GM23338 (cell line): ENCODE data around the gene AIFM2. TPM values are rescaled to one million over a fixed set of nuclear protein-coding genes. Genes with fewer than 3 reads are reported as not detected.

Experiments
- ATAC-seq: fragments of 200-7000 bp; cut with Tn5 transposase; 3 replicates; pipeline ENCODE4 v1.9.1; 2020
- DNase-seq: peaks from one replicate; pipeline ENCODE4 v3.0.0-alpha.2; 2015; ENCODE audit warnings: low spot score
- H2AFZ ChIP-seq: fragments of 200-600 bp; sonication (generic); 2 replicates; pipeline ENCODE4 v1.8.0; 2016; ENCODE audit warnings: antibody characterized with exemption, mild to moderate bottlenecking, moderate library complexity
- H3F3A ChIP-seq: fragments of 200-600 bp; sonication (generic); replicated peaks from 2 replicates; pipeline ENCODE4 v1.8.0; 2017; ENCODE audit warnings: antibody characterized with exemption, mixed run types, low read depth
- H3K27ac ChIP-seq: fragments of 200-600 bp; sonication (generic); 2 replicates; pipeline ENCODE4 v1.6.1; 2016; ENCODE audit warnings: low read depth
- H3K27me3 ChIP-seq: fragments of 200-600 bp; sonication (generic); 2 replicates; pipeline ENCODE4 v1.8.0; 2016; ENCODE audit warnings: mild to moderate bottlenecking, mixed run types, moderate library complexity; ENCODE audit not compliant: insufficient read depth
- H3K36me3 ChIP-seq: fragments of 200-600 bp; sonication (generic); 2 replicates; pipeline ENCODE4 v1.8.0; 2016; ENCODE audit warnings: mild to moderate bottlenecking; ENCODE audit not compliant: insufficient read depth
- H3K4me1 ChIP-seq: fragments of 200-600 bp; sonication (generic); 2 replicates; pipeline ENCODE4 v1.8.0; 2016; ENCODE audit warnings: mild to moderate bottlenecking, moderate library complexity; ENCODE audit not compliant: insufficient read depth
- H3K4me2 ChIP-seq: fragments of 200-600 bp; sonication (generic); 2 replicates; pipeline ENCODE4 v1.7.1; 2017; ENCODE audit warnings: mixed run types
- H3K4me3 ChIP-seq: fragments of 200-600 bp; sonication (generic); 2 replicates; pipeline ENCODE4 v1.6.1; 2016; ENCODE audit warnings: mixed run types
- H3K79me2 ChIP-seq: fragments of 200-600 bp; sonication (generic); replicated peaks from 2 replicates; pipeline ENCODE4 v1.8.0; 2017; ENCODE audit warnings: mild to moderate bottlenecking; ENCODE audit not compliant: insufficient read depth
- H3K9me2 ChIP-seq: fragments of 200-600 bp; sonication (generic); 2 replicates; pipeline ENCODE4 v1.8.0; 2017; ENCODE audit not compliant: insufficient read depth
- H4K20me1 ChIP-seq: fragments of 200-600 bp; sonication (generic); replicated peaks from 2 replicates; pipeline ENCODE4 v1.8.0; 2017; ENCODE audit warnings: mild to moderate bottlenecking; ENCODE audit not compliant: insufficient read depth
- H3K27ac Mint-ChIP-seq: 2 replicates; pipeline ENCODE4 v1.8.0; 2020; ENCODE audit warnings: inconsistent platforms, mild to moderate bottlenecking, moderate library complexity, mixed read lengths
- H3K27me3 Mint-ChIP-seq: 3 replicates; pipeline ENCODE4 v1.8.0; 2022; ENCODE audit warnings: low read depth, mild to moderate bottlenecking, moderate library complexity, mixed read lengths, inconsistent platforms; ENCODE audit not compliant: insufficient read depth, poor library complexity
- H3K36me3 Mint-ChIP-seq: 3 replicates; pipeline ENCODE4 v1.8.0; 2021; ENCODE audit warnings: low read depth, mild to moderate bottlenecking, inconsistent platforms, moderate library complexity, mixed read lengths
- H3K4me1 Mint-ChIP-seq: 3 replicates; pipeline ENCODE4 v1.8.0; 2020; ENCODE audit warnings: mild to moderate bottlenecking, inconsistent platforms, mixed read lengths
- H3K4me3 Mint-ChIP-seq: 3 replicates; pipeline ENCODE4 v1.8.0; 2021; ENCODE audit warnings: moderate library complexity, mild to moderate bottlenecking, inconsistent platforms, mixed read lengths
- H3K9me3 Mint-ChIP-seq: 3 replicates; pipeline ENCODE4 v1.8.0; 2020; ENCODE audit warnings: moderate library complexity, mild to moderate bottlenecking, inconsistent platforms, mixed read lengths
- EZH2 ChIP-seq: fragments of 200-600 bp; sonication (generic); IDR thresholded peaks from one replicate; pipeline ENCODE4 v1.8.0; 2017; ENCODE audit warnings: antibody characterized with exemption, mild to moderate bottlenecking, low read depth; ENCODE audit not compliant: unreplicated experiment
- EZH2phosphoT487 ChIP-seq: fragments of 200-600 bp; sonication (generic); IDR thresholded peaks from one replicate; pipeline ENCODE4 v1.8.1; 2018; ENCODE audit warnings: antibody characterized with exemption; ENCODE audit not compliant: unreplicated experiment
- JUNB ChIP-seq: IDR thresholded peaks from one replicate; pipeline ENCODE4 v1.6.1; 2016; ENCODE audit warnings: antibody characterized with exemption; ENCODE audit not compliant: unreplicated experiment
- ZNF114 ChIP-seq: fragments of 250-450 bp; sonication (Bioruptor Pico); IDR thresholded peaks from 2 replicates; pipeline ENCODE4 v1.5.0; 2020; ENCODE audit warnings: mild to moderate bottlenecking, moderate library complexity
- ZNF331 ChIP-seq: fragments of 250-450 bp; sonication (Bioruptor Pico); IDR thresholded peaks from 2 replicates; pipeline ENCODE4 v1.5.0; 2020; ENCODE audit warnings: low read depth, mild to moderate bottlenecking, moderate library complexity
- polyA plus RNA-seq: library from polyadenylated mRNA; unstranded; fragments of >200 nt; fragmentation: Nextera tagmentation; extraction: Ambion mirVana; gene quantifications from 2 replicates; pipeline ENCODE4 v1.2.1, GENCODE V29; 2016
- total RNA-seq: library from RNA; depleted of rRNA; stranded (reverse); fragments of >200 nt; shearing (Covaris generic); gene quantifications from 2 replicates; pipeline ENCODE4 v1.2.3, GENCODE V29; 2014
- TF ChIP-seq, protein P1 (sequence below): IDR thresholded peaks from 2 replicates; pipeline ENCODE4 v1.6.1; 2016; ENCODE audit warnings: antibody characterized with exemption
- TF ChIP-seq, protein P2 (sequence below), 2 experiments: fragments of 200-600 bp in 1 of 2; sonication (generic) in 1 of 2; conservative IDR thresholded peaks; 2 replicates each; pipeline versions ENCODE4 v1.5.1 to v1.6.1; 2016 to 2017; ENCODE audit warnings: antibody characterized with exemption in 2 of 2, low read depth in 2 of 2, mild to moderate bottlenecking in 2 of 2, moderate library complexity in 1 of 2
- TF ChIP-seq, protein P3 (sequence below): fragments of 250-450 bp; sonication (Bioruptor Pico); IDR thresholded peaks from 2 replicates; pipeline ENCODE4 v1.5.0; 2020; ENCODE audit warnings: mild to moderate bottlenecking, moderate library complexity
- TF ChIP-seq, protein P4 (sequence below): IDR thresholded peaks from one replicate; pipeline ENCODE4 v1.6.1; 2018; ENCODE audit warnings: antibody characterized with exemption; ENCODE audit not compliant: unreplicated experiment

The AIFM2 gene
- total and polyA plus RNA-seq, 2 experiments from 2014 or later: 3.2 to 3.6 TPM

DNA sequence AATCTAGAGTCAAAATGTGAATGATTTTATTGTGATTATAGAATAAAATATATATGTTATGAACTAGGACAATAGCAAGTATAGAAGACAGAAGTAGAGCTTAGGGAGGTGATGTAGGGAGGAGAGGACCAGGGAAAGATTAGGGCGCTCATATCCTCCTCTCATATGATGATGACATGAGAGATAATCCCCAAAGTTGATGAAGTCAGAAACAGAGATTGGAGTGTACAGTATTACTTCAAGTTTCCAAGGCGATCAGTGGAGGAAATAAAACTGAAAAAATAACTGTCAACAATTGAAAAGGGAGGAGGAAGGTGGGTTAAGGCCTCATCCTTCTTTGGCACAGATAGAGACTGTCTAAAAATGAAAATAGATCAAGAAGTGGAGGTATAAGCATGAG lies 65.0 kb downstream of the AIFM2 start (continued):
- TF ChIP-seq, protein P1, sequence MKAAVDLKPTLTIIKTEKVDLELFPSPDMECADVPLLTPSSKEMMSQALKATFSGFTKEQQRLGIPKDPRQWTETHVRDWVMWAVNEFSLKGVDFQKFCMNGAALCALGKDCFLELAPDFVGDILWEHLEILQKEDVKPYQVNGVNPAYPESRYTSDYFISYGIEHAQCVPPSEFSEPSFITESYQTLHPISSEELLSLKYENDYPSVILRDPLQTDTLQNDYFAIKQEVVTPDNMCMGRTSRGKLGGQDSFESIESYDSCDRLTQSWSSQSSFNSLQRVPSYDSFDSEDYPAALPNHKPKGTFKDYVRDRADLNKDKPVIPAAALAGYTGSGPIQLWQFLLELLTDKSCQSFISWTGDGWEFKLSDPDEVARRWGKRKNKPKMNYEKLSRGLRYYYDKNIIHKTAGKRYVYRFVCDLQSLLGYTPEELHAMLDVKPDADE: no peak
- TF ChIP-seq EZH2phosphoT487: no peak

DNA sequence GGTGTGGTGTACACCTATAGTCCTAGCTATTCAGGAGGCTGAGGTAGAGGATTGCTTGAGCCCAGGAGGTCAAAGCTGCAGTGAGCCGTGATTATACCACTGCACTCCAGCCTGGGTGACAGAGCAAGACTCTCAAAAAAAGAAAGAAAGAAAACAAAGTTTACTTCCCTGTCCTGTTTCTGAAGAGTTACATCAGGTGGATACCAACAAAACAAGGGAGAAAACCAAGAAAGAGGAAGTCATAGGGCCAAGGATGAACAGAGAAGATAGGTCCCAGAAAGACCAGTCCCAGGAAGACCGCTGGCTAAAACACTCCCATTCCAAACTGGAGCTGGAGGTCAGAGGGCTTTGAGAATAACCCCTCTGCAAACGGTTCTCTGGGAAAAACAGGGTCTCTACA lies 66.4 kb downstream of the AIFM2 start:
- no peak for DNase-seq
- no peak overlapping the region for H2AFZ ChIP-seq

More for the DNA sequence above, 66.4 kb downstream of the AIFM2 start:
- Histone ChIP-seq H3K4me3 (no peak overlapping the region), H3K4me1 (no peaks in the 10 kb centered on the region), H3F3A (no peaks in the 10 kb centered on the region), H3K9me2 (no peaks in the 10 kb centered on the region), H4K20me1 (no peaks in the 10 kb centered on the region; the same call in 1 of the 2 replicates), H3K27ac (no peak overlapping the region), H3K79me2 (no peaks in the 10 kb centered on the region), H3K27me3 (no peaks in the 10 kb centered on the region), H3K4me2 (no peak overlapping the region), H3K36me3 (no peaks in the 10 kb centered on the region)
- no peaks in the 10 kb centered on the region for H3K27me3 Mint-ChIP-seq
- H3K4me3 Mint-ChIP-seq: no peak overlapping the region
- peaks cover 6% of the 10 kb centered on the region; the same call in 2 of the 3 replicates for H3K4me1 Mint-ChIP-seq
- no peaks in the 10 kb centered on the region for H3K9me3 Mint-ChIP-seq
- H3K27ac Mint-ChIP-seq: no peak overlapping the region
- no peak for TF ChIP-seq EZH2
- no peak for TF ChIP-seq JUNB
- TF ChIP-seq, protein P2, sequence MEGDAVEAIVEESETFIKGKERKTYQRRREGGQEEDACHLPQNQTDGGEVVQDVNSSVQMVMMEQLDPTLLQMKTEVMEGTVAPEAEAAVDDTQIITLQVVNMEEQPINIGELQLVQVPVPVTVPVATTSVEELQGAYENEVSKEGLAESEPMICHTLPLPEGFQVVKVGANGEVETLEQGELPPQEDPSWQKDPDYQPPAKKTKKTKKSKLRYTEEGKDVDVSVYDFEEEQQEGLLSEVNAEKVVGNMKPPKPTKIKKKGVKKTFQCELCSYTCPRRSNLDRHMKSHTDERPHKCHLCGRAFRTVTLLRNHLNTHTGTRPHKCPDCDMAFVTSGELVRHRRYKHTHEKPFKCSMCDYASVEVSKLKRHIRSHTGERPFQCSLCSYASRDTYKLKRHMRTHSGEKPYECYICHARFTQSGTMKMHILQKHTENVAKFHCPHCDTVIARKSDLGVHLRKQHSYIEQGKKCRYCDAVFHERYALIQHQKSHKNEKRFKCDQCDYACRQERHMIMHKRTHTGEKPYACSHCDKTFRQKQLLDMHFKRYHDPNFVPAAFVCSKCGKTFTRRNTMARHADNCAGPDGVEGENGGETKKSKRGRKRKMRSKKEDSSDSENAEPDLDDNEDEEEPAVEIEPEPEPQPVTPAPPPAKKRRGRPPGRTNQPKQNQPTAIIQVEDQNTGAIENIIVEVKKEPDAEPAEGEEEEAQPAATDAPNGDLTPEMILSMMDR (conservative IDR thresholded peaks at IDR 0.05; ENCODE audit: low read depth in 2 of 2): no peak
- TF ChIP-seq, protein P3, sequence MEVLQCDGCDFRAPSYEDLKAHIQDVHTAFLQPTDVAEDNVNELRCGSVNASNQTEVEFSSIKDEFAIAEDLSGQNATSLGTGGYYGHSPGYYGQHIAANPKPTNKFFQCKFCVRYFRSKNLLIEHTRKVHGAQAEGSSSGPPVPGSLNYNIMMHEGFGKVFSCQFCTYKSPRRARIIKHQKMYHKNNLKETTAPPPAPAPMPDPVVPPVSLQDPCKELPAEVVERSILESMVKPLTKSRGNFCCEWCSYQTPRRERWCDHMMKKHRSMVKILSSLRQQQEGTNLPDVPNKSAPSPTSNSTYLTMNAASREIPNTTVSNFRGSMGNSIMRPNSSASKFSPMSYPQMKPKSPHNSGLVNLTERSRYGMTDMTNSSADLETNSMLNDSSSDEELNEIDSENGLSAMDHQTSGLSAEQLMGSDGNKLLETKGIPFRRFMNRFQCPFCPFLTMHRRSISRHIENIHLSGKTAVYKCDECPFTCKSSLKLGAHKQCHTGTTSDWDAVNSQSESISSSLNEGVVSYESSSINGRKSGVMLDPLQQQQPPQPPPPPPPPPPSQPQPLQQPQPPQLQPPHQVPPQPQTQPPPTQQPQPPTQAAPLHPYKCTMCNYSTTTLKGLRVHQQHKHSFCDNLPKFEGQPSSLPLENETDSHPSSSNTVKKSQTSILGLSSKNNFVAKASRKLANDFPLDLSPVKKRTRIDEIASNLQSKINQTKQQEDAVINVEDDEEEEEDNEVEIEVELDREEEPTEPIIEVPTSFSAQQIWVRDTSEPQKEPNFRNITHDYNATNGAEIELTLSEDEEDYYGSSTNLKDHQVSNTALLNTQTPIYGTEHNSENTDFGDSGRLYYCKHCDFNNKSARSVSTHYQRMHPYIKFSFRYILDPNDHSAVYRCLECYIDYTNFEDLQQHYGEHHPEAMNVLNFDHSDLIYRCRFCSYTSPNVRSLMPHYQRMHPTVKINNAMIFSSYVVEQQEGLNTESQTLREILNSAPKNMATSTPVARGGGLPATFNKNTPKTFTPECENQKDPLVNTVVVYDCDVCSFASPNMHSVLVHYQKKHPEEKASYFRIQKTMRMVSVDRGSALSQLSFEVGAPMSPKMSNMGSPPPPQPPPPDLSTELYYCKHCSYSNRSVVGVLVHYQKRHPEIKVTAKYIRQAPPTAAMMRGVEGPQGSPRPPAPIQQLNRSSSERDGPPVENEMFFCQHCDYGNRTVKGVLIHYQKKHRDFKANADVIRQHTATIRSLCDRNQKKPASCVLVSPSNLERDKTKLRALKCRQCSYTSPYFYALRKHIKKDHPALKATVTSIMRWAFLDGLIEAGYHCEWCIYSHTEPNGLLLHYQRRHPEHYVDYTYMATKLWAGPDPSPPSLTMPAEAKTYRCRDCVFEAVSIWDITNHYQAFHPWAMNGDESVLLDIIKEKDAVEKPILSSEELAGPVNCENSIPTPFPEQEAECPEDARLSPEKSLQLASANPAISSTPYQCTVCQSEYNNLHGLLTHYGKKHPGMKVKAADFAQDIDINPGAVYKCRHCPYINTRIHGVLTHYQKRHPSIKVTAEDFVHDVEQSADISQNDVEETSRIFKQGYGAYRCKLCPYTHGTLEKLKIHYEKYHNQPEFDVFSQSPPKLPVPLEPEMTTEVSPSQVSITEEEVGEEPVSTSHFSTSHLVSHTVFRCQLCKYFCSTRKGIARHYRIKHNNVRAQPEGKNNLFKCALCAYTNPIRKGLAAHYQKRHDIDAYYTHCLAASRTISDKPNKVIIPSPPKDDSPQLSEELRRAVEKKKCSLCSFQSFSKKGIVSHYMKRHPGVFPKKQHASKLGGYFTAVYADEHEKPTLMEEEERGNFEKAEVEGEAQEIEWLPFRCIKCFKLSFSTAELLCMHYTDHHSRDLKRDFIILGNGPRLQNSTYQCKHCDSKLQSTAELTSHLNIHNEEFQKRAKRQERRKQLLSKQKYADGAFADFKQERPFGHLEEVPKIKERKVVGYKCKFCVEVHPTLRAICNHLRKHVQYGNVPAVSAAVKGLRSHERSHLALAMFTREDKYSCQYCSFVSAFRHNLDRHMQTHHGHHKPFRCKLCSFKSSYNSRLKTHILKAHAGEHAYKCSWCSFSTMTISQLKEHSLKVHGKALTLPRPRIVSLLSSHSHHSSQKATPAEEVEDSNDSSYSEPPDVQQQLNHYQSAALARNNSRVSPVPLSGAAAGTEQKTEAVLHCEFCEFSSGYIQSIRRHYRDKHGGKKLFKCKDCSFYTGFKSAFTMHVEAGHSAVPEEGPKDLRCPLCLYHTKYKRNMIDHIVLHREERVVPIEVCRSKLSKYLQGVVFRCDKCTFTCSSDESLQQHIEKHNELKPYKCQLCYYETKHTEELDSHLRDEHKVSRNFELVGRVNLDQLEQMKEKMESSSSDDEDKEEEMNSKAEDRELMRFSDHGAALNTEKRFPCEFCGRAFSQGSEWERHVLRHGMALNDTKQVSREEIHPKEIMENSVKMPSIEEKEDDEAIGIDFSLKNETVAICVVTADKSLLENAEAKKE (CRISPR knock-in tag): no peak
- TF ChIP-seq ZNF114 (CRISPR knock-in tag): no peak
- TF ChIP-seq, protein P4, sequence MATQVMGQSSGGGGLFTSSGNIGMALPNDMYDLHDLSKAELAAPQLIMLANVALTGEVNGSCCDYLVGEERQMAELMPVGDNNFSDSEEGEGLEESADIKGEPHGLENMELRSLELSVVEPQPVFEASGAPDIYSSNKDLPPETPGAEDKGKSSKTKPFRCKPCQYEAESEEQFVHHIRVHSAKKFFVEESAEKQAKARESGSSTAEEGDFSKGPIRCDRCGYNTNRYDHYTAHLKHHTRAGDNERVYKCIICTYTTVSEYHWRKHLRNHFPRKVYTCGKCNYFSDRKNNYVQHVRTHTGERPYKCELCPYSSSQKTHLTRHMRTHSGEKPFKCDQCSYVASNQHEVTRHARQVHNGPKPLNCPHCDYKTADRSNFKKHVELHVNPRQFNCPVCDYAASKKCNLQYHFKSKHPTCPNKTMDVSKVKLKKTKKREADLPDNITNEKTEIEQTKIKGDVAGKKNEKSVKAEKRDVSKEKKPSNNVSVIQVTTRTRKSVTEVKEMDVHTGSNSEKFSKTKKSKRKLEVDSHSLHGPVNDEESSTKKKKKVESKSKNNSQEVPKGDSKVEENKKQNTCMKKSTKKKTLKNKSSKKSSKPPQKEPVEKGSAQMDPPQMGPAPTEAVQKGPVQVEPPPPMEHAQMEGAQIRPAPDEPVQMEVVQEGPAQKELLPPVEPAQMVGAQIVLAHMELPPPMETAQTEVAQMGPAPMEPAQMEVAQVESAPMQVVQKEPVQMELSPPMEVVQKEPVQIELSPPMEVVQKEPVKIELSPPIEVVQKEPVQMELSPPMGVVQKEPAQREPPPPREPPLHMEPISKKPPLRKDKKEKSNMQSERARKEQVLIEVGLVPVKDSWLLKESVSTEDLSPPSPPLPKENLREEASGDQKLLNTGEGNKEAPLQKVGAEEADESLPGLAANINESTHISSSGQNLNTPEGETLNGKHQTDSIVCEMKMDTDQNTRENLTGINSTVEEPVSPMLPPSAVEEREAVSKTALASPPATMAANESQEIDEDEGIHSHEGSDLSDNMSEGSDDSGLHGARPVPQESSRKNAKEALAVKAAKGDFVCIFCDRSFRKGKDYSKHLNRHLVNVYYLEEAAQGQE: no peak
- TF ChIP-seq ZNF331 (CRISPR knock-in tag): no peak
- H3K36me3 Mint-ChIP-seq: no peaks in the 10 kb centered on the region
- ATAC-seq: no peak
